Neural cell (in vitro differentiated cells): ENCODE data around the gene FADD.

Source experiments
- EP300 ChIP-seq: fragments of 450-650 bp; conservative IDR thresholded peaks from 2 replicates; pipeline ENCODE4 v1.6.1; 2014; ENCODE audit warnings: antibody characterized with exemption, mild to moderate bottlenecking, moderate library complexity; ENCODE audit not compliant: poor library complexity, severe bottlenecking
- MXI1 ChIP-seq: fragments of 450-650 bp; conservative IDR thresholded peaks from 2 replicates; pipeline ENCODE4 v1.6.1; 2014; ENCODE audit warnings: antibody characterized with exemption, mild to moderate bottlenecking; ENCODE audit not compliant: poor library complexity, severe bottlenecking
- RAD21 ChIP-seq: fragments of 450-650 bp; conservative IDR thresholded peaks from 2 replicates; pipeline ENCODE4 v1.6.1; 2014; ENCODE audit warnings: antibody characterized with exemption, mild to moderate bottlenecking, moderate library complexity
- TF ChIP-seq, protein P1 (sequence below): fragments of 450-650 bp; IDR thresholded peaks from 2 replicates; pipeline ENCODE4 v1.5.1; 2014; ENCODE audit warnings: antibody characterized with exemption, mild to moderate bottlenecking, moderate library complexity; ENCODE audit not compliant: poor library complexity, severe bottlenecking

DNA sequence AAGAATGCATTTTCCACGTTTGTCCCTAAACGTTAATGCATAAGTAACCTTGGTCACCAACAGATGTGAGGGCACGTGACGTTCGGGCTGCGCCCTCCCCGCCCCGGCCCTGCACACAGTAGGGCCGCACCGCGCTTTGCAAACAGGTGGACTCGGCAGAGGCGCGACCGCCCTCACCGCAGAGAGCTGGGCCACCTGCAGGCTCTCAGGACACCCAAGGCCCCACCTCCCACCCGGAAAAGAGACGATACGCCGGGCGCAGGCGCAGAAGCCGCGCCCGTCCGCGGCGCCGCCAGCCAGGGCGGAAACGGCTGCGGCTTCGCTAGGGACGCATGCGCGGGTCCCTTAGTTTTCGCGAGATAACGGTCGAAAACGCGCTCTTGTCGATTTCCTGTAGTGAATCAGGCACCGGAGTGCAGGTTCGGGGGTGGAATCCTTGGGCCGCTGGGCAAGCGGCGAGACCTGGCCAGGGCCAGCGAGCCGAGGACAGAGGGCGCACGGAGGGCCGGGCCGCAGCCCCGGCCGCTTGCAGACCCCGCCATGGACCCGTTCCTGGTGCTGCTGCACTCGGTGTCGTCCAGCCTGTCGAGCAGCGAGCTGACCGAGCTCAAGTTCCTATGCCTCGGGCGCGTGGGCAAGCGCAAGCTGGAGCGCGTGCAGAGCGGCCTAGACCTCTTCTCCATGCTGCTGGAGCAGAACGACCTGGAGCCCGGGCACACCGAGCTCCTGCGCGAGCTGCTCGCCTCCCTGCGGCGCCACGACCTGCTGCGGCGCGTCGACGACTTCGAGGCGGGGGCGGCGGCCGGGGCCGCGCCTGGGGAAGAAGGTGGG lies at the start of gene FADD:
- TF ChIP-seq, protein P1, sequence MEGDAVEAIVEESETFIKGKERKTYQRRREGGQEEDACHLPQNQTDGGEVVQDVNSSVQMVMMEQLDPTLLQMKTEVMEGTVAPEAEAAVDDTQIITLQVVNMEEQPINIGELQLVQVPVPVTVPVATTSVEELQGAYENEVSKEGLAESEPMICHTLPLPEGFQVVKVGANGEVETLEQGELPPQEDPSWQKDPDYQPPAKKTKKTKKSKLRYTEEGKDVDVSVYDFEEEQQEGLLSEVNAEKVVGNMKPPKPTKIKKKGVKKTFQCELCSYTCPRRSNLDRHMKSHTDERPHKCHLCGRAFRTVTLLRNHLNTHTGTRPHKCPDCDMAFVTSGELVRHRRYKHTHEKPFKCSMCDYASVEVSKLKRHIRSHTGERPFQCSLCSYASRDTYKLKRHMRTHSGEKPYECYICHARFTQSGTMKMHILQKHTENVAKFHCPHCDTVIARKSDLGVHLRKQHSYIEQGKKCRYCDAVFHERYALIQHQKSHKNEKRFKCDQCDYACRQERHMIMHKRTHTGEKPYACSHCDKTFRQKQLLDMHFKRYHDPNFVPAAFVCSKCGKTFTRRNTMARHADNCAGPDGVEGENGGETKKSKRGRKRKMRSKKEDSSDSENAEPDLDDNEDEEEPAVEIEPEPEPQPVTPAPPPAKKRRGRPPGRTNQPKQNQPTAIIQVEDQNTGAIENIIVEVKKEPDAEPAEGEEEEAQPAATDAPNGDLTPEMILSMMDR, result peak; percentile 22
- TF ChIP-seq MXI1 (peak; percentile 92), EP300 (no peak), RAD21 (no peak)
